ENCODE results near the gene FBXW11. TPM values are rescaled to one million over a fixed set of nuclear protein-coding genes. Genes with fewer than 3 reads are reported as not detected.

FBXW11 gene
- total and polyA plus RNA-seq, 2 of the 13 experiments (the other 11 are each of a cell fraction or from before 2014, with no cell fraction given), result 31.7 to 53.6 TPM

DNA sequence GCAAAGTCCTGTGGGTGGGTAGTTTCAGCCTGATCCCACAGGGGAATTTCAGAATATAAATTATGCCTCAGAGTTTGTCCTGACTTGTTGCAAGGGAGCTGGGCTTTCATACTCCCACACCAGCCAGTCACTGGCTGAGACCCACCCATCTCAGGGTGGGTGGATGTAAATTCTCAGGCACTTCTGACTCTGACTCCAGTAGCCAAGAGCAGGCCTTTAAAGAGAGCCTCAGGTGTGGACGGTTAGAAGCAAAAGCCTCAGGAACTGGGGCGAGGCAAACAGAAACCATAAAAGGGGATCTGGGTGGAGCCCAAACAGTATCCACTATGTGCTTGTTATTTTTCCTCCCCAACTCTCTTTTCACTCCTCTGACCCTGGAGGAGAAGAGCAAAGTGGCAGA is 28.6 kb upstream of the FBXW11 start:
- H4K20me1 ChIP-seq (ENCODE audit: insufficient read depth, low read length), result no peaks in the 10 kb centered on the region
- no peak overlapping the region for H3K9ac ChIP-seq (ENCODE audit: insufficient read depth, low read depth, low read length)
- H2AFZ ChIP-seq (ENCODE audit: low read length), result no peak overlapping the region
- BruUV-seq (replicated peaks), result no TSS peak
- no peak for ATAC-seq
- POLR2A ChIA-PET, result no interaction called here
- H3K27me3 ChIP-seq (ENCODE audit: control insufficient read depth in 1 of 2, insufficient read depth in 2 of 2, low read length in 2 of 2), result no peaks in the 10 kb centered on the region; a peak in 1 of 5 replicates
- in situ Hi-C loops (cut with HindIII; ENCODE audit: extremely low pct_ligation_motif_present, low pct_unique_long_range_greater_than_20kb), result no loop called here
- no peak overlapping the region for H3K27ac ChIP-seq (ENCODE audit: extremely low read length, insufficient read depth, low read length)
- TF ChIP-seq ZFP41 (CRISPR knock-in tag; IDR thresholded peaks at IDR 0.05; ENCODE audit: borderline replicate concordance), result no peak
- no peak for TF ChIP-seq KDM5A (IDR thresholded peaks at IDR 0.05; ENCODE audit: borderline replicate concordance, low read length)
- TF ChIP-seq MAFG (CRISPR knock-in tag; IDR thresholded peaks at IDR 0.05), result no peak
- TF ChIP-seq, protein P1, sequence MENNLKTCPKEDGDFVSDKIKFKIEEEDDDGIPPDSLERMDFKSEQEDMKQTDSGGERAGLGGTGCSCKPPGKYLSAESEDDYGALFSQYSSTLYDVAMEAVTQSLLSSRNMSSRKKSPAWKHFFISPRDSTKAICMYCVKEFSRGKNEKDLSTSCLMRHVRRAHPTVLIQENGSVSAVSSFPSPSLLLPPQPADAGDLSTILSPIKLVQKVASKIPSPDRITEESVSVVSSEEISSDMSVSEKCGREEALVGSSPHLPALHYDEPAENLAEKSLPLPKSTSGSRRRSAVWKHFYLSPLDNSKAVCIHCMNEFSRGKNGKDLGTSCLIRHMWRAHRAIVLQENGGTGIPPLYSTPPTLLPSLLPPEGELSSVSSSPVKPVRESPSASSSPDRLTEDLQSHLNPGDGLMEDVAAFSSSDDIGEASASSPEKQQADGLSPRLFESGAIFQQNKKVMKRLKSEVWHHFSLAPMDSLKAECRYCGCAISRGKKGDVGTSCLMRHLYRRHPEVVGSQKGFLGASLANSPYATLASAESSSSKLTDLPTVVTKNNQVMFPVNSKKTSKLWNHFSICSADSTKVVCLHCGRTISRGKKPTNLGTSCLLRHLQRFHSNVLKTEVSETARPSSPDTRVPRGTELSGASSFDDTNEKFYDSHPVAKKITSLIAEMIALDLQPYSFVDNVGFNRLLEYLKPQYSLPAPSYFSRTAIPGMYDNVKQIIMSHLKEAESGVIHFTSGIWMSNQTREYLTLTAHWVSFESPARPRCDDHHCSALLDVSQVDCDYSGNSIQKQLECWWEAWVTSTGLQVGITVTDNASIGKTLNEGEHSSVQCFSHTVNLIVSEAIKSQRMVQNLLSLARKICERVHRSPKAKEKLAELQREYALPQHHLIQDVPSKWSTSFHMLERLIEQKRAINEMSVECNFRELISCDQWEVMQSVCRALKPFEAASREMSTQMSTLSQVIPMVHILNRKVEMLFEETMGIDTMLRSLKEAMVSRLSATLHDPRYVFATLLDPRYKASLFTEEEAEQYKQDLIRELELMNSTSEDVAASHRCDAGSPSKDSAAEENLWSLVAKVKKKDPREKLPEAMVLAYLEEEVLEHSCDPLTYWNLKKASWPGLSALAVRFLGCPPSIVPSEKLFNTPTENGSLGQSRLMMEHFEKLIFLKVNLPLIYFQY (CRISPR knock-in tag; IDR thresholded peaks at IDR 0.05; ENCODE audit: borderline replicate concordance), result no peak
- TF ChIP-seq SOX13 (IDR thresholded peaks at IDR 0.05), result no peak
- TF ChIP-seq SOX13 (CRISPR knock-in tag; conservative IDR thresholded peaks at IDR 0.05 in 1 of 2, IDR thresholded peaks at IDR 0.05 in 1 of 2), result no peak
- TF ChIP-seq ZNF83 (CRISPR knock-in tag; IDR thresholded peaks at IDR 0.05; ENCODE audit: borderline replicate concordance), result no peak
- no peak for TF ChIP-seq KLF6 (CRISPR knock-in tag; IDR thresholded peaks at IDR 0.05)
- TF ChIP-seq ZKSCAN5 (CRISPR knock-in tag; IDR thresholded peaks at IDR 0.05), result no peak
- TF ChIP-seq ZNF451 (CRISPR knock-in tag; IDR thresholded peaks at IDR 0.05), result no peak
- no peak for TF ChIP-seq ZNF580 (CRISPR knock-in tag; IDR thresholded peaks at IDR 0.05; ENCODE audit: borderline replicate concordance, low read depth)
- no peak for TF ChIP-seq ZNF33A (CRISPR knock-in tag; IDR thresholded peaks at IDR 0.05; ENCODE audit: borderline replicate concordance)
- TF ChIP-seq, protein P2, sequence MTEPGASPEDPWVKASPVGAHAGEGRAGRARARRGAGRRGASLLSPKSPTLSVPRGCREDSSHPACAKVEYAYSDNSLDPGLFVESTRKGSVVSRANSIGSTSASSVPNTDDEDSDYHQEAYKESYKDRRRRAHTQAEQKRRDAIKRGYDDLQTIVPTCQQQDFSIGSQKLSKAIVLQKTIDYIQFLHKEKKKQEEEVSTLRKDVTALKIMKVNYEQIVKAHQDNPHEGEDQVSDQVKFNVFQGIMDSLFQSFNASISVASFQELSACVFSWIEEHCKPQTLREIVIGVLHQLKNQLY (CRISPR knock-in tag; IDR thresholded peaks at IDR 0.05), result no peak
- TF ChIP-seq ZNF75D (CRISPR knock-in tag; IDR thresholded peaks at IDR 0.05; ENCODE audit: borderline replicate concordance), result no peak
- TF ChIP-seq ZNF547 (CRISPR knock-in tag; IDR thresholded peaks at IDR 0.05), result no peak
- no peak for TF ChIP-seq KMT2A (CRISPR knock-in tag; IDR thresholded peaks at IDR 0.05)
- no peak for TF ChIP-seq HCFC1 (IDR thresholded peaks at IDR 0.05; ENCODE audit: low read depth, low read length)
- TF ChIP-seq ZMAT3 (CRISPR knock-in tag; conservative IDR thresholded peaks at IDR 0.05), result no peak
- no peak for TF ChIP-seq HNF4G (IDR thresholded peaks at IDR 0.05; ENCODE audit: borderline replicate concordance, low read depth, low read length)
- TF ChIP-seq HNF4G (CRISPR knock-in tag; IDR thresholded peaks at IDR 0.05; ENCODE audit: borderline replicate concordance, low read depth), result no peak
- no peak for DNase-seq (ENCODE audit: low spot score)
- H3K79me2 ChIP-seq (ENCODE audit: insufficient read depth, low read length), result no peaks in the 10 kb centered on the region
- no peak overlapping the region for H3K4me3 ChIP-seq (replicated peaks in 1 of 3; ENCODE audit: insufficient read depth in 1 of 3, low read depth in 2 of 3, low read length in 3 of 3)
- intact Hi-C loops (cut with micrococcal nuclease; ENCODE audit: unreplicated experiment), result no loop called here
- H3K9me3 ChIP-seq (ENCODE audit: low read length), result peaks cover 9% of the 10 kb centered on the region
- CTCF ChIA-PET (ENCODE audit: low intra/inter-chr PET ratio, low total read pairs), result no interaction called here
- FAIRE-seq, result no peak
- no peaks in the 10 kb centered on the region for H3K36me3 ChIP-seq (replicated peaks in 1 of 2; ENCODE audit: control insufficient read depth in 1 of 2, insufficient read depth in 2 of 2, low read length in 2 of 2)
- peaks cover 5% of the 10 kb centered on the region; the same call in 1 of the 2 replicates for H3K4me1 ChIP-seq (ENCODE audit: insufficient read depth, low read length)
- WGBS (ENCODE audit: low lambda C conversion rate), result 19% methylated on average over 2 of the region's 2 CpGs
- H3K4me2 ChIP-seq (ENCODE audit: low read depth, low read length), result no peak overlapping the region

All from HepG2 (cell line).